Mesenteric fat pad (tissue), 1 donor: ENCODE measurements around the gene ZNF519. TPM values are rescaled to one million over a fixed set of nuclear protein-coding genes. Genes with fewer than 3 reads are reported as not detected.
"Not testable (repeated sequence)": the region's sequence is repeated elsewhere in the genome, so short reads cannot be mapped to it uniquely, and the experiment has no call there.

ENCODE experiments used
- DNase-seq: peaks from one replicate; pipeline ENCODE4 v3.0.0-alpha.2; 2020; ENCODE audit warnings: low spot score
- long read RNA-seq: library from polyadenylated mRNA; unstranded; transcript quantifications from one replicate; pipeline ENCODE4 v2.0.0, GENCODE V29; 2020
- total RNA-seq: library from RNA; stranded (reverse); fragmentation: NEBNext Ultra II Directional; extraction: Animal tissue kit (Norgen Biotek cat#: 25700); gene quantifications from one replicate; pipeline ENCODE4 v1.2.1, GENCODE V29; 2021
- donor health status: DM: yes; HTN: yes; CAD: no.

Gene ZNF519
- total RNA-seq = 3.9 TPM
- long read RNA-seq, full-length matches to known transcripts = 2 of 2 reads
- long read RNA-seq, partial matches to known transcripts = 0 of 2 reads
- long read RNA-seq, other reads (novel, unspliced or antisense) = 0 of 2 reads

DNA sequence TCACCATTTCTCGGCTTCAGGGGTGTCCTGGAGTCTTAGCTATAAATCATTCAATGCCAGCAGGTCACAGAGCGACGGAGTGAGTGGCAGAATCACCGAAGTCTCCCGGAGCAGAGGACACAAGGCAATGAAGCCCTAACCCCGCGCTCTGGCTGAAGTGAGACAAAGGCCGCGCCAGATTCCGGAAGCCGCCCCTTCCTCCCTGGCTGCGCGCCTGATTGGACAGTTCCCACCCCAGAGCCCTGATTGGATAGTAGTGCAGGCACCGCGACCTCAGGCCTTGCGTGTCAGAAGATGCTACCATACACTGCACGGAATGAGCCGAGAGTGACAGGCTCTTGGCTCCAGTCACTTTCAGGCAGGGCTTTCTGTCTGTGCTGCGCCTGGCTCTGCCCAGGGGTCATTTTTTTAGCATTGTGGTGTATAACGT, at the start of gene ZNF519:
TSS of gene ZNF519 (minus strand) at position 165 of the 430 bp plus-strand sequence. CDS start at position 7, 158 bp downstream.
- peak; percentile 94 for DNase-seq

- DNase-seq = no peak
These were observed 47.1 kb upstream of the ZNF519 start for GRCh38 chr18:14179306-14179705.

DNA sequence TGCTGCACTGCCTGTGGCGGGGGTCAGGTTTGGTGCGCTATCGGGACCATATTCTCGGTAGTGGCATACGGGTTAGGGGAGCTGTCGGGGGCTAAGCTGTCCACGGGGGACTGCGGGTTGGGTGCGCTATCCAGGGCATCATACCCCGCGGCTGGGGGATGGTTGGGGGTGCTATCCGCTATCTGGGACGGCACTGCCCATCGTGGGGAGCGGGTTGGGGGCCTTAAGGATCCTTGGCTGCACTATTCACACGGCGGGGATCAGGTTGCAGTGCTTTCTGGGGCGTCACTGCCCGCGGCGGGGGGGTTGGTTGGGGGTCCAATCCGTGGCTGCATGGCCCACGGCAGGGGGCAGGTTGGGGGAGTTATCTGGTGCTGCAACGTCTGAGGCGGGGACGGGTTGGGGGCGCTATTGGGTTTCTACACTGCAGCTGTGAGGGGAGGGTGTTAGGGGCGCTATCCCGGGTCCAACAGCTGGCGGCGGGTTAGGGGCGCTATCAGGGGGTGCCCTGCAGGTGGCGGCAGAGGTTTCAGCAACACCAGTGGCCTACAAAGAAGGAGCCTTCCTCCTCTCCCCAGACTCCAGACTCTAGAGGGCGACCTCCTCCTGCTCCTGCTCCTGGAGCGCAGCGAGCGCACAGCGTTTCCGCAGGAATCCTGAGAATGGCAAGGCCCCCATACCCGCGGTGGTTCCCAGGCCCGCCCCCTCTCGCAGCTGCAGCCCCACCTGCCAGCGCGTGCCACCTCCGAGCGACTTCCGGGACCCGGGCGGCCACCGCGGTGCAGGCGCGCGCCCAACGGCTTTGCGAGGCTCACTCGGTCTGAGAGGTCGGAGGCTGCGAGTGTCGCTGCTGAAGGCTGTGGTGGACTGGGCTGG, 46.3 kb upstream of the ZNF519 start:
- DNase-seq = not testable (repeated sequence)

DNA sequence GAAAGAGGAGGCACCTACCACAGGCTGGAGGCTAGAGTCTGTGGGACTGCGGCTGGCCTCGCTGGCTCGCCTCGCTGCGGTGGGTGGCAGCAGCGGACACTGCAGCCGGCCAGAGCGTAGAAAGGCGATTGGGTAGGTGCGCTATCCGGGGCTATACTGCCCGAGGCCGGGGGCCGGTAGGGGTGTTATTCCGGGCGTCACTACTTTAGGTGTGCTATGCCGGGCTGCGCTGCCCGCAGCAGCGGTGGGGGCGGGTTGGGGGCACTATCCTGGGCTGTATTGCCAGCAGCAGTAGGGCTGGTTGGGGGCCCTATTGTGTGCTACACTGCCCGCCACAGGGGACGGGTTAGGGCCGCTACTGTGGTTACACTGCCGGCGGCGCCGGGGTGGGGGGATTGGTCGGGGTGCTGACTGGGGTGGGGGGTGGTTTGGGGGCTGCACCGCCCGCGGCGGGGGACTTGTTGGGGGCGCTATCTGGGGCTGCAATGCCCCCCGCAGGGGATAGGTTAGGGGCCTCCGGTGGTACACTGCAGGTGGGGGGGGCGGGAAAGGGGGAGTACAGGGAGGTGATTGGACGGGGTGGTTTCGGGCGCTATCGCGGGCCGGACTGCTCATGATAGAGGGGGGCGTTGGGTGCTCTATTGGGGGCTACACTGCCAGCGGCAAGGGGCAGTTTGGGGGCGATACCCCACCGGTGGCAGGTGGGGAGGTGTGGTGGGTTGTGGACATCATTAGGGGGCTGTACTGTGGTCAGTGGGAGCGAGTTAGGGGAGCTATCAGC, 45.5 kb upstream of the ZNF519 start:
- not testable (repeated sequence) for DNase-seq

DNA sequence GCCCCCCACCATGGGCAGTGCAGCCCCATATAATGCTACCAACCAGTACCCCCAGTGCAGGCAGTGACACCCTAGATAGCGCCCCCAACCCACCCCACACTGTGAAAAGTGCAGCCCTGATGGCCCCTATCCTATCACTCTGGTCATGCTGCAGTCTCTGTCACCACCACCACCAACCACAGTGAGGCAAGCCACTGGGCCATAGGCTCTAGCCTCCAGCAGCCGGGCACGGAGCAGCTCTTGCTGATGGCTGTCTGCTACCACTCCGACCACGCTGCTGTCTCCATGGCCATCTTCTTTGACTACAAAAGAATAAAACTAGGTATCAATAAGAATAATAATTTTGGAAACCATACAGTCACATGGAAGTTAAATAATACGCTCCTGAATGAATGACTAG, 43.2 kb upstream of the ZNF519 start:
- not testable (repeated sequence) for DNase-seq

- DNase-seq = peak; percentile 89
These were observed 42.5 kb upstream of the ZNF519 start for GRCh38 chr18:14174706-14175085.

GRCh38 chr18:14174002-14174705, 41.9 kb upstream of the ZNF519 start:
- DNase-seq = not testable (repeated sequence)

DNA sequence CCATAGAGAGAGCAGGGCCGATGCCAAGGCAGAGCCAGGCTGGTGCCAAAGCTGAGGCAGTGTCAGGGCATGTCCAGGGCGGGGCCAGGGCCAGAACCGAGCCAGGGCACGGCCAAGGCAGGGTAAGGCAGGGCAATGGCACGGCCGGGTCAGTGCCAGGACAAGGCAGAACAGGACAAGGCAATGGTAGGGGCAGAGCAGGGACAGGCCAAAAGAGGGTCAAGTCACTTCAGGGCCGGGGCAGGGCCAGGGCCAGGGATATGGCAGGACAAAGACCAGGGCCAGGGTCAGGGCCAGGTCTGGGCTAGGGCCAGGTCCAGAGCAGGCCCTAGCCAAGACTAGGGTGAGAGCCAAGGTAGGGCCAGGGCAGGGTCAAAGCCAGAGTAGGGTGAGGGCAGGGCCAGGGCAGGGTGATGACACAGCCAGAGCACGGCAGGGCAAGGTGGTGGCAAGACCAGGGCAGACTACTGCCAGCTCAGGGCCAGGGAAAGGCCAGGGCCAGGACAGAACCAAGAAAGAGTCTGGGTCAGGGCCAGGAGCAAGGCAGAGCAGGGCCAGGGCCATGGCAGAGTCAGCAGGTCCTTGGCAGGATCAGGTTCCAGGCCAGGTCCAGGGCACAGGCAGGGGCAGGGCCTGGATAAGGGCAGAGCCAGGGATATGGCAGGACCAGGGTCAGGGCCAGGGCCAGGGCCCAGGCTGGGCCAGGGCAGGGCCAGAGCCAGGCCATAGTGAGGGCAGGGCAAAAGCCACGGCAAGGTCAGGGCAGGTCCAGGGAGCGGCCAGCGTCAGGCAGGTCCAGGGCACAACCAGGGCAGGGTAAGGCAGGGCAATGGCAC, 41.1 kb upstream of the ZNF519 start:
- DNase-seq = not testable (repeated sequence)

DNA sequence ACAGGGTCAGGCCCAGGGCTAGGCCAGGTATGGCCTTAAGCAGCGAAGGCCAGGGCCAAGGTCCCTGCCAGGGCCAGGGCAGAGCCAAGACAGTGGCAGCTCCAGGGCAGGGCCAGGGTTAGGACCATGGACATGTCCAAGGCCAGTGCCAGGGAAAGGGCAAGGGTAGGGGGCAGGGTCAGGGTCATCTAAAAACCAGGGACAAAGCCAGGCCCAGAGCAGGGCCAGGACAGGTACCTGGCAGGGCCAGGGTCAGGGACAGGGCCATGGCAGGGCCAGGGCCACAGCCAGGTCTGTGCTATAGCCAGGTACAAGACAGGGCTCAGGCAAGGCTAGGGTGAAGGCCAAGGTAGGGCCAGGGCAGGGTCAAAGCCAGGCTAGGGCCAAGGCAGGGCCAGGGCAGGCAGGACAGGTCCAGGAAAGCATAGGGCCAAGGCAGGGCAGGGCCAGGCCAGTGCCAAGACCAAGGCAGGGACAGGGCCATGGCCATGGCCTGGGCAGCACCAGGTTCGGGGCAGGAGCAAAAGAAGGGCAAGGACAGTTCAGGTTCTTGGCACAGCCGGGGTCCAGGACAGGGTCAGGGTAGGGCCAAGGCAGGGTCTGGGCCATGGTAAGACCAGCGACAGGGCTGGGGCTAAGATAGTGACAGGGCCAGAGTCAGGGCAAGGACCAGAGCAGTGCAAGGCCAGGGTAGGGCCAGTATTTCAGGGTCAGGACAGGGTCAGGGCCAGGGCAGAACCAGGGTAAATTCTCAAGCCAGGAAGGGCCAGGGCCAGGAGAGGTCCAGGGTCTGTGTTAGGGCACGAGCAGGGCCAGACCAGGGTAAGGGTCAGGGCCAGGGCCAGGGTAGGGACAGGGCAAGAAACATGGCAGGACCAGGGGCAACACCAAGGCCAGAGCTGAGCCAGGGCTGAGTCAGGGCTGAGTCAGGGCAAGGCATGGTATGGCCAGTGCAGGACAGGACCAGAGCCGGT, 40.2 kb upstream of the ZNF519 start:
- not testable (repeated sequence) for DNase-seq

- DNase-seq = not testable (repeated sequence)
These were observed 39.3 kb upstream of the ZNF519 start for GRCh38 chr18:14171301-14172141.

GRCh38 chr18:14170367-14171036, 38.3 kb upstream of the ZNF519 start:
- not testable (repeated sequence) for DNase-seq

DNA sequence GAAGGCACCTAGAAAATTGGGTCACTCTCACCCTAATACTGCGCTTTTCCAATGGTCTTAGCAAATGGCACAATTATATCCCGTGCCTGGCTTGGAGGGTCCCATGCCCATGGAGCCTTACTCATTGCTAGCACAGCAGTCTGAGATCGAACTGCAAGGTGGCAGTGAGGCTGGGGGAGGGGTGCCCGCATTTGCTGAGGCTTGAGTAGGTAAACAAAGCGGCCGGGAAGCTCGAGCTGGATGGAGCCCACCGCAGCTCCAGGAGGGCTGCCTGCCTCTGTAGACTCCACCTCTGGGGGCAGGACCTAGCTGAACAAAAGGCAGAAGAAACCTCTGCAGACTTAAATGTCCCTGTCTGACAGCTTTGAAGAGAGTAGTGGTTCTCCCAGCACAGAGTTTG, 30.7 kb upstream of the ZNF519 start:
- not testable (repeated sequence) for DNase-seq

DNA sequence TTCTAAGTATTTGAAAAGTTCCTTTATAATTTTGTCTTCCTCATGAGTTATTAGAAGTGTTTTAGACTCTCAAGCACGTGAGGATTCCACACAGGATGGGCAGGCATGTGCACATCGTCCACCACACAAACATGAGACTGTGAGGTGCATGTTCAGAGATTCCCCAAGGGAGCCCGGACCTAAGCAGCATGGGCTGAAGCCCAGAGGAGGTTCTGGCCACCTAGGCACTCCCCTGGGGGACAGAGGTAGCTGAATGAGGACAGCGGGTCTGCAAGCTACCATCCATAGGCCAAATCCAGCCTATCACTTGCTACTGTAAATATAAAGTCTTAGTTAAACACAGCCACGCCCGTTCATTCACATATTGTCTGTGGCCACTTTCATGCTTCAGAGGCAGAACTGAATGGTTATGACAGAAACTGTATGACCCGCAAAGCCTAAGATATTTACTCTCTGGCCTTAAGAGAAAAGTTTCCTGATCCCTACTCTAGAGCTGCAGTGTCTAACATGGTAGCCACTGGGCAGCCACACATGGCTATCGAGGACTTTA, 19.4 kb upstream of the ZNF519 start:
- DNase-seq = not testable (repeated sequence)

DNA sequence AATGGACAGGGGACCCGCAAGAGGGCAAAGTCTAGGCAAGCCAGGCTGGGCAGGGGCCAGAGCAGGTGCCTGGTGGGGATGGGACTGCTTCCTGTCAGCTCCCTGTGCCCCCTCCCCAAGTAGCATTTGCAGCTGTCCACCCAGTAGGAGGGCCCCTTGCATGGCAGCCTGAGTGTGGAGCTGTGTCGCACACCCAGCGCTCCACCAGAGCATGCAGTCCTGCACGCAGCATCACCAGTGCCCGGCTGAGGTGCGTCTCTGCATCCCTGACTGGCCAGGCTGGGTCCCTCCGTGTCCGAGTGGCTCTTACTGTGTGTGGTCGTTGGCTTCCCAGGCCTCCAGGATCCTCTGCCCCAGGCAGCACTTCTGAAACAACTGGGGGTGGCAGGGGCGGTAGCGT, 18.5 kb upstream of the ZNF519 start:
- DNase-seq = not testable (repeated sequence)

DNA sequence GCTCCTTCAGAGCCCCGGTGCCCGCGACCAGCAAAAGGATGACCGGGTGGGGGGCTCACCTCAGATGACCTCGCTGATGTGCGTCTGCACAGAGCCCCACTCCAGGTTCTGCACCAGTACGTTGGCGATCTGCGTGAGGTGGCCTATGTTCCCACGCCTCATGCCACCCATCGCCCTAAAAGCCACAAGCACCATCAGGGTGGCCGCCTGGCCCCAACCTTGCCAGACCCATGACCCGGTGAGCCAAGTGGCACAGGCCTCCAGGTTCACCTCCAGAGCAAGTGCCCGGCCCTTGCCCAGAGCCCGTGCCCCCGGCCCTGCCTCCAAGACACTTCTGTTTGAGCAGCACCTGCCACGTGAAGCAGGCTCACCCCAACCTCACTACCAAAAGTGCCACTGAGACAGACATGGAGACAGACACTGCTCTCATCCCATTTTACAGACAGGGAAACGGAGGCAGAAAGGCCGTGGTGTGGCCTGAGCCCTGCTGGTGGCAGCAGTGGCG, 17.7 kb upstream of the ZNF519 start:
- DNase-seq = not testable (repeated sequence)

DNA sequence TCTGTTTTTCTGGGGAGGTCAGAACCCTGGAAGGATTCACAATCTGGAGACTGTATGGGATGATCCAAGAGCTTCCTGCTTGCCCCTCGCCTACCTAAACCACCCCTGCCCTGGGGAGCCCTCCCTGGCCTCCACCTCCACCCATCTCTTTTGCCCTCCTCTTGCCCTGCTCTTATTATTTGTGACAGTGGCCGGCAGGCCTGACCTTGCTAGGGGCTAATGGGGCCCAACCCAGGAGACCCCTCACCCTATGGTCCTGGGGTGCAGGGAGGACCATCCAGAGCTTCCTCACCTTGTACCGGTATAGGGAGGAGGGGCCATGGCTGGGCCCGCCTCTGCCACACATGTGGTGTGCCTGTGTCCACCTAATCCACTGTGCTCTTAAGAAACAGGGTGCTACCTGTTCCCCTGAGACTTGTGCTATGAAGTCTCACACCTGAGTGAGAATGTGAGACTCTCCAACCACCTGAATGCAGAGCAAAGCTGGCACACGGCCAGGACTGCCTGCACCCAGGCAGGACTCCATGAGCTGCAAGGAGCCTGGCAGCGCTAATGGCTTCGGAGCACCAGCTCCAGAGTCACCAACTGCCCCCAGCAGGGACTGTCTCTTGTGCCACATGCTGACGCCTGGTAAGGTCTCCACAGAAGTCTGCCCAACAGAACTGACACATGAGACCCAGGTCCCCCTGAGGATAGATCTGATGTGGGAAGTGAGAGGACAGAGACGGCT, 17.1 kb upstream of the ZNF519 start:
- DNase-seq = not testable (repeated sequence)
